GM08714 (cell line): Measurements from ENCODE around the gene MYD88.

Experiments
- H3K4me3 ChIP-seq: fragments of 200-500 bp; sonication (Bioruptor generic); 2 replicates; pipeline ENCODE4 v1.5.1; 2014; ENCODE audit warnings: mild to moderate bottlenecking, low read length, inconsistent platforms
- ZNF274 ChIP-seq: IDR thresholded peaks from 2 replicates; pipeline ENCODE4 v1.6.1; 2012; ENCODE audit warnings: mild to moderate bottlenecking, low read depth, low read length

MYD88 gene

GRCh38 chr3:38117748-38118420 lies 20.6 kb upstream of the MYD88 start:
- TF ChIP-seq ZNF274: no peak
- H3K4me3 ChIP-seq: no peak overlapping the region

GRCh38 chr3:38118421-38119247 lies 19.8 kb upstream of the MYD88 start:
- TF ChIP-seq ZNF274: no peak
- no peak overlapping the region for H3K4me3 ChIP-seq

- H3K4me3 ChIP-seq: no peak overlapping the region
- no peak for TF ChIP-seq ZNF274
These were observed 19.3 kb upstream of the MYD88 start for GRCh38 chr3:38119248-38119544.

DNA sequence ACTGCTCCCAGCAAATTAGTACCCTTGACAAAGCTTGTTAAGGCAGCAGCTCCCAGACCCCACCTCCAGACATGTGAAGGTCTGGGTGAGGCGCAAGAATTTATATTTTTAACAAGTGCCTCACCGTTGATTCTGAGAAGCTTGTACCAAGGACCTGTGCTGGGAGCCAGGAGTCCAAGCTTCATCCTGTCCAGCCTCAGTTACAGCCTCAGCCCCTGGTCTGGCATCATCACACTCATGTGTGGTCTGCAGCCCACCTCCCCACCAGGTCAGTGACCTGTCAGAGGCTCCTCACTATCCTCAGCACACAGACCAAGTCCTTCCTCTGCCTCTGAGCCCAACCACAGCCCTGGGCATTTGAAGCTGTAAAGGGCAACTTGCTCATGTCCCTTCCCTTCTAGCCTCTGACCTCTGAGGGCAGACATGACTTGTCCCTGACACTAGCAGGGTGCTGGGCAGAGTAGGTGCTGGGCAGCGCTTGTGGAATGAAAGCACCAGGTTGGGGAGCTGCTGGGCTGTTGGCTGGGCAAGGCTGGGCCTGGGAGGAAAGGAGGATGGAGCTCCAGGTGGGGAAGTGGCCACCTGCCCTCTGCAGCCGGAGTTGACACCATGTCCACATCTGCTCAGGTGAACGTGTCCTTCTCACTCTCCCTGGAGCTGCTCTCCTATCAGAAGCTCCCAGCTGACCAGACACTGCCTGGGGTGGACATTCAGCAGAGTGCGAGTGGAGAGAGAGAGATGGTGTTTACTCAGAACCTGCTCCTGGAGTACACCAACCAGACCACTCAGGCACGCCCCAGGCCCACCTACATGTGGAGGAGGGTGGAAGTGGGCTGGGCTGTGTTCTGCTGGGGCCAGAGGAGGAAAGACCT lies 18.4 kb upstream of the MYD88 start:
- no peak for TF ChIP-seq ZNF274
- H3K4me3 ChIP-seq: no peak overlapping the region

DNA sequence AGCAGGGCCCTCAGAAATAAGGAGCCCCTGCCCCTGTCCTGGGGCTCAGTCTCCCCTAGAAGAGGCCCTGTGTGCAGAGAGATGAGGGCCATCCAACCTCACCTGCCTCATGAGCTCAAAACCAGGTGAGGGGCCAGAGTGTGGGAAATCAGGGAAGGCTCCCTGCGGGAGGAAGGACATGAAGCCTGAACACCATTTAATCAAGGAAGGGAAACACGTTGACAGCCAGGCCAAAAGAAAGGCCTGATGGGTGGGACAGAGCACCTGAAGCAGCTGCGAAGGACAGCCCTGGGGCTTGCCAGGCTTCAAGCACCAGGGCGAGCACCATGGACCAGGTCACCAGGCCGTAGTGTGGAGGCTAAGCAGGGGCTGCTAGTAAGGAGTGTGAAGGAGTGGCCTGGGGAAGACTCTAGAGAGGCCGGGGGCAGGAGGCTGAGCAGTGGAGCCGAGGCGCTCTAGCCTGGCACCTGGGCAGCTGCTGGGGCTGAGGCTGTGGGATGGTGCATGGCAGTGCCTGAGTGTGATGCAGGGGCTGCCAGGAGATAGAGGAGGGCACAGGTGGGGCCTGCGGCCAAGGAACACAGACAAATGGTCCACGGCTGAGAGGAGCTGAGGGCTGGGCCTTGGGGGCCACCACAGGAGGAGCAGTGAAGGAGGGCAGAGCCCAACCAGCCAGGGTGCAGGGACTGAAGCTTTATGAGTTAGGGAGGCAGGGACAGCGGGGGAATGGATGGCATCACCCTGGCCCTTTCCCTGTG lies 17.6 kb upstream of the MYD88 start:
- TF ChIP-seq ZNF274: no peak

DNA sequence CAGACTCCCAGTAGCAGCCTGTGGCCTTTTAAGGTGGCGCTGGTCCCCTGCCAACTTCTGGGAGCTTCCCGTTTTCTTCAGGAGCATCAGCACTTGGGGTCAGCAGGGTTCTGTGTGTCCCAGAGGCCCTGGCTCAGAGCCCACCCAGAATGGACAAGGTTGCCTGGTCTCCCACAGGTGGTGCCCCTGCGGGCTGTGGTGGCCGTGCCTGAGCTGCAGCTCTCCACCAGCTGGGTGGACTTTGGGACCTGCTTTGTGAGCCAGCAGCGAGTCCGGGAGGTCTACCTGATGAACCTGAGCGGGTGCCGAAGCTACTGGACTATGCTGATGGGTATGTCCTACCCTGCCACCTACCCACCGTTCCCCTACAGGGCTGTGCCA lies 17.0 kb upstream of the MYD88 start:
- H3K4me3 ChIP-seq: no peak overlapping the region
- no peak for TF ChIP-seq ZNF274

More for the DNA sequence above, 17.6 kb upstream of the MYD88 start:
- no peak overlapping the region for H3K4me3 ChIP-seq

- no peak overlapping the region for H3K4me3 ChIP-seq
- no peak for TF ChIP-seq ZNF274
These were observed 16.5 kb upstream of the MYD88 start for GRCh38 chr3:38121832-38122461.

- no peak overlapping the region for H3K4me3 ChIP-seq
- no peak for TF ChIP-seq ZNF274
These were observed 15.7 kb upstream of the MYD88 start for GRCh38 chr3:38122712-38123290.

DNA sequence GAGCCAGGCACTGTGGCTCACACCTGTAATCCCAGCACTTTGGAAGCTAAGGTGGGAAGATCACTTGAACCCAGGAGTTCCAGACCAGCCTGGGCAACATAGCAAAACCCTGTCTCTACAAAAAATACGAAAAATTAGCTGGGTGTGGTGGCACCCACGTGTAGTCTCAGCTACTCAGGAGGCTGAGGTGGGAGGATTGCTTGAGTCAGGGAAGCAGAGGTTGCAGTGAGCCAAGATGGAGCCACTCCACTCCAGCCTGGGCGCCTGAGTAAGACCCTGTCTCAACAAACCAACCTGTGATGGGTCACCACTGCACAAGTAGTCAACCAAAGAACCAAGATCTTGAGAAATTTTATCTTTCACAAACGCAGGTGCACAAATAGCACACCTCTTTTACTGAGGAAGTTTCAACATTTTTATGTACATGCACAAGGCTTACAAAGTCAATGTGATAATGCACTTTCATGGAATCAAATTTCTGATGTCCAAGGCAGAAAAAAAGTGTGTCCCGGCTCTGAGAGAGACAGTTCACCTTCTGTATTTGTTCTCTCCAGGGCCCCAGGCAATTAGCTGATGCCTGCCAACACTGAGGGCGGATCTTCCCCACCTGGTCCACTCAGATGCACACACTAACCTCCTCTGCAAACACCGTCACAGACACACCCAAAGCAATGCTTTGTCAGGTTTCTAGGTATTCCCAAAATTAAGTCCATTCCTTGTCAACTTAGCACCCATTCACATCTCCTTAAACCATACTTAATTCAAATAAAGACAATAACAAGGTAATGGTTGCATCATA lies 13.9 kb upstream of the MYD88 start:
- TF ChIP-seq ZNF274: no peak
- no peak overlapping the region for H3K4me3 ChIP-seq

- no peak overlapping the region for H3K4me3 ChIP-seq
- TF ChIP-seq ZNF274: no peak
These were observed 12.9 kb upstream of the MYD88 start for GRCh38 chr3:38125305-38126120.

DNA sequence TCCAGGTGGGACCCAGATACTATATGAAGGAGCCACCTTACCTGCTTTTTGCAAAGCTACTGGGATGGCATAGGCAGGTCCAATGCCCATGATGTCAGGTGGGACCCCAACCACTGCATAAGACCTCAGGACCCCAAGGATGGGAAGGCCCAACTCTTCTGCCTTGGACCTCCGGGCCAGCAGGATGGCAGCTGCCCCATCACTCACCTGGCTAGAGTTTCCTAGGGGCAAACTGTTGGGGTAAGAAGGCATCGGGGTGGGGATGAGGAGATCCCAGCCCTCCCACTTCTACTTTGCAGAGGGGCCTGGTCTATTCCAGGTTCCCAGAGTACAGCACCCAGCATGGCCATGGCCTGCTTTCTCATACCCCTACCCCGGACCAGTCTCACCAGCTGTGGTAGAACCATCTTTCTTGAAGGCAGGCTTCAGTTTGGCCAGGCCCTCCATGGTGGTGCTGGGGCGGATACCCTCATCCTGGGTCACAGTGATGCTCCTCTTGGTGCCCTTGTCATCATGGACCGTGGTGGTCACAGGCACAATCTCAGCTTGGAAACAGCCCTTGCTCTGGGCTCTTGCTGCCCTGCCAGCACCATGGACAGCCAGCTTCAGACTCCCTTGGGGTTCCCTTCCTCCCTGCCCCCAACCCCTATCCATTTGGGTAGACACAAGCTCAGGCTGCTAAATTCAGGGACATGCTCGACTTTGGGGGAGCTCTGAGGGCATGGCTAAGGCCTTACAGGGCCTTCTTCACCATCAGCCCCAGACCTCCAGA lies 12.2 kb upstream of the MYD88 start:
- no peak for TF ChIP-seq ZNF274

More for the DNA sequence above, 12.2 kb upstream of the MYD88 start:
- H3K4me3 ChIP-seq: no peak overlapping the region
